ENCODE measurements around the gene TBC1D22B. TPM values are rescaled to one million over a fixed set of nuclear protein-coding genes. Genes with fewer than 3 reads are reported as not detected.
A peak's percentile ranks its signal among the peaks of the same experiment; 100 is the strongest.

Gene TBC1D22B
- total RNA-seq, 2 experiments from 2014 or later, result 8.0 to 12.3 TPM

GRCh38 chr6:37315157-37315515 is 57.6 kb downstream of the TBC1D22B start:
- no peak overlapping the region for H3K4me3 ChIP-seq (ENCODE audit: low read depth, low read length, poor library complexity, severe bottlenecking)
- peak; percentile 4; the same call in 1 of the 2 replicates for TF ChIP-seq CTCF (conservative IDR thresholded peaks at IDR 0.05; ENCODE audit: low read length)
- no peak for TF ChIP-seq EZH2phosphoT487 (IDR thresholded peaks at IDR 0.05; ENCODE audit: borderline replicate concordance, low read depth, low read length)
- H3K79me2 ChIP-seq (ENCODE audit: insufficient read depth, low read depth, low read length), result no peaks in the 10 kb centered on the region
- no peaks in the 10 kb centered on the region for H3K9me3 ChIP-seq (ENCODE audit: low read length)
- no TSS peak for BruUV-seq (replicated peaks)
- DNase-seq (ENCODE audit: low spot score), result no peak
- CTCF ChIA-PET (ENCODE audit: unreplicated experiment), result no interaction called here
- no peaks in the 10 kb centered on the region for H4K20me1 ChIP-seq (ENCODE audit: insufficient read depth, low read length)
- H3K36me3 ChIP-seq (ENCODE audit: insufficient read depth, low read length), result peaks cover 20% of the 10 kb centered on the region; the same call in 1 of the 2 replicates
- H3K4me1 ChIP-seq (ENCODE audit: insufficient read depth, low read length, poor library complexity, severe bottlenecking), result no peaks in the 10 kb centered on the region
- no peak overlapping the region for H3K27ac ChIP-seq (ENCODE audit: low read depth, low read length, poor library complexity, severe bottlenecking)
- no peak overlapping the region for H3K4me2 ChIP-seq (ENCODE audit: low read length)
- no peaks in the 10 kb centered on the region for H3K9me2 ChIP-seq (ENCODE audit: insufficient read depth, low read length)
- intact Hi-C loops (cut with micrococcal nuclease; ENCODE audit: unreplicated experiment), result no loop called here
- H2AFZ ChIP-seq (ENCODE audit: low read length), result no peak overlapping the region
- POLR2A ChIA-PET, result interaction anchor here (0.7 kb wide), 1 partner anchor 13 kb away, joined by 3 read pairs; no protein-coding TSS in a partner anchor

GRCh38 chr6:37316071-37316470 is 58.5 kb downstream of the TBC1D22B start:
- H3K79me2 ChIP-seq (ENCODE audit: insufficient read depth, low read depth, low read length), result no peaks in the 10 kb centered on the region
- CTCF ChIA-PET (ENCODE audit: unreplicated experiment), result no interaction called here
- no peak overlapping the region for H3K4me2 ChIP-seq (ENCODE audit: low read length)
- no peaks in the 10 kb centered on the region for H3K4me1 ChIP-seq (ENCODE audit: insufficient read depth, low read length, poor library complexity, severe bottlenecking)
- intact Hi-C loops (cut with micrococcal nuclease; ENCODE audit: unreplicated experiment), result no loop called here
- no TSS peak for BruUV-seq (replicated peaks)
- POLR2A ChIA-PET, result no interaction called here
- no peaks in the 10 kb centered on the region for H4K20me1 ChIP-seq (ENCODE audit: insufficient read depth, low read length)
- no peaks in the 10 kb centered on the region for H3K9me2 ChIP-seq (ENCODE audit: insufficient read depth, low read length)
- no peak overlapping the region for H3K27ac ChIP-seq (ENCODE audit: low read depth, low read length, poor library complexity, severe bottlenecking)
- no peak overlapping the region for H3K4me3 ChIP-seq (ENCODE audit: low read depth, low read length, poor library complexity, severe bottlenecking)
- TF ChIP-seq EZH2phosphoT487 (IDR thresholded peaks at IDR 0.05; ENCODE audit: borderline replicate concordance, low read depth, low read length), result no peak
- H3K36me3 ChIP-seq (ENCODE audit: insufficient read depth, low read length), result peaks cover 20% of the 10 kb centered on the region; the same call in 1 of the 2 replicates
- no peaks in the 10 kb centered on the region for H3K9me3 ChIP-seq (ENCODE audit: low read length)
- no peak for DNase-seq (ENCODE audit: low spot score)
- H2AFZ ChIP-seq (ENCODE audit: low read length), result no peak overlapping the region

DNA sequence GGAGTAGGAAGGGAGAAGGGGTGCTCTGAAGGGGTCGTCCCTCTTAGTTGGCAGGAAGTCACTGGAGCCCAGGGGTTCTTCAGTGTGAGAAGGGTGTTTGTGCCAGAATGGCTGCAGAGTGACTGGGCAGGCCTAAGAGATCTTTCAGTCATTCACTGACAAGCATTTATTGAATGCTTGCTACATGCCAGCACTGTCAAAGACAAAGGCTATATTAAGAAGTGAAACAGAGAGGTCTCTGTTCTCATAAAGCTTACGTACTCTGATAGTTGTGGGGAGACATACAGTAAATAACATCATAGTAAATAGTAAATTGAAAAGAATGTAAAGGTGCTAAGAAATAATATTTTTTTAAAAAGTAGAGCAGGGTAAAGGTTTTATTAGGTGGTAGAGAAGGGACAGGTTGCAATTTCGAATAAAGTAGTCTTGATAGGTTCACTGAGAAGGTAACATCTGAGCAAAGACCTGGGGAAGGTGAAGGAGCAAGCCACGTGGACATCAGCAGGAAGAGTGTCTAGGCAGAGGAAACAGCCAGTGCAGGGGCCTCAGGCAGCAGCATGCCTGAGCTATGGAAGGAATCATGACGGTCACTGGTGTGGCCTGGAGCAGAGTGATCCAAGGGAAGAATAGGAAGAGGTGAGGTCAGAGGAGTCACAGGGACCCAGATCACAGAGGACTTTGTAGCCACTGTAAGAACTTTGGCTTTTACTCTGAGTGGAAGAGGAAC is 59.9 kb downstream of the TBC1D22B start:
- Histone ChIP-seq H4K20me1 (ENCODE audit: insufficient read depth, low read length) (no peaks in the 10 kb centered on the region), H3K4me3 (ENCODE audit: low read depth, low read length, poor library complexity, severe bottlenecking) (no peak overlapping the region), H3K27ac (ENCODE audit: low read depth, low read length, poor library complexity, severe bottlenecking) (no peak overlapping the region), H3K9me3 (ENCODE audit: low read length) (no peaks in the 10 kb centered on the region), H3K79me2 (ENCODE audit: insufficient read depth, low read depth, low read length) (no peaks in the 10 kb centered on the region), H3K4me1 (ENCODE audit: insufficient read depth, low read length, poor library complexity, severe bottlenecking) (no peaks in the 10 kb centered on the region), H2AFZ (ENCODE audit: low read length) (no peak overlapping the region), H3K4me2 (ENCODE audit: low read length) (no peak overlapping the region), H3K9me2 (ENCODE audit: insufficient read depth, low read length) (no peaks in the 10 kb centered on the region), H3K36me3 (ENCODE audit: insufficient read depth, low read length) (peaks cover 20% of the 10 kb centered on the region; the same call in 1 of the 2 replicates)
- TF ChIP-seq EZH2phosphoT487 (IDR thresholded peaks at IDR 0.05; ENCODE audit: borderline replicate concordance, low read depth, low read length), result no peak
- no peak for TF ChIP-seq CTCF (conservative IDR thresholded peaks at IDR 0.05; ENCODE audit: low read length)
- DNase-seq (ENCODE audit: low spot score), result no peak
- BruUV-seq (replicated peaks), result no TSS peak
- ChIA-PET POLR2A (no interaction called here), CTCF (ENCODE audit: unreplicated experiment) (no interaction called here)
- intact Hi-C loops (cut with micrococcal nuclease; ENCODE audit: unreplicated experiment), result no loop called here
